ENCODE data around the gene SLC16A5.

- no peak for TF ChIP-seq CTCF (optimal IDR thresholded peaks at IDR 0.05 in 1 of 3, IDR thresholded peaks at IDR 0.05 in 1 of 3, conservative IDR thresholded peaks at IDR 0.05 in 1 of 3; ENCODE audit: extremely low read depth in 1 of 3, insufficient read depth in 2 of 3, low read length in 3 of 3)
- TF ChIP-seq EZH2 (IDR thresholded peaks at IDR 0.05; ENCODE audit: low read length): no peak
Observed at GRCh38 chr17:75067856-75068255, 19.9 kb upstream of the SLC16A5 start.
